Measurements from ENCODE around the gene RARG. TPM values are rescaled to one million over a fixed set of nuclear protein-coding genes. Genes with fewer than 3 reads are reported as not detected.
A peak's percentile ranks its signal among the peaks of the same experiment; 100 is the strongest.

Gene RARG
- 10 to 100 TPM in 1 of 2 donors, 1 to 10 TPM in 1; 9.2 to 11.7 TPM for total RNA-seq

DNA sequence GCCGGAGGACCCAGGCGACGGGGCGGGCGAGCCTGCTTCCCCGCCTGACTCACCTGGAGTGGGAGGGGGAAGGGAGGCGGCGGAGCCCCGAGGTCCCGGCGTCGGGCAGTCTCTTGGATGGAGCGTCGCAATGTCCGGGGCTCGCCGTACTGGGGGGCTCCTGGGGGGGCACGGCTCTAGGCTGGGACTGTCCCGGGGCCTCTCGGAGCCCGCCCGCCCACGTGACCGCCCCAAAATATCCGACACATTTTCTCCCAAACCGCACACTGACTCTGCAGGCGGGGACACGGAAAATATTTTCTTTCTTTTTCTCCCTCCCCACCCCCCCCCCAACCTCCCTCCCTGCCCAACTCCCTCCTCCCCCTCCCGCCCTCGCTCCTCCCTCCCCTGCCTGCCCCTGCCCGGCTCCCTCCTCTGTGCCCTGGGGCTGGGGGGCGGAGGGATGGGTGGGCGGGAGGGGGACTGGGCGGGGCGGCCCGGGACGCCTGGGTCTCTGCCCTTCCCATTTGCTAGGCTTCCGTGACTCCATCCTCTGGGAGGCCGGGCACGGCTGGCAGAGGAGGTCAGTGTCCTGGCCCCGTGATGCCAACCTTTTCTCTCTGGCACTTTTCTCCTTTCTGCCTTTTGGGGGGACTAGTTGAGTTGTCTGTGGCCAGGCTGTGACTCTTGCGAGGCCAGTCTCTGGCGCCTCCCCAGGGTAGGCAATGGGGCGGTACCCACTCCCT, at the start of gene RARG:
TSS of gene RARG (minus strand) at position 289 of the 725 bp plus-strand sequence. CDS start 4,664 bp downstream, outside the sequence.
- ATAC-seq (peak; percentile 59), DNase-seq (peak; percentile 56 to 68 (median 59))
- H3K36me3 ChIP-seq (replicated peaks in 1 of 2; ENCODE audit: insufficient read depth in 1 of 2, low read depth in 2 of 2) = no peaks in the 10 kb centered on the region
- H3K4me1 ChIP-seq = peaks cover 30% of the 10 kb centered on the region
- WGBS, 2 donors = 0 to 1% methylated on average over 17 to 37 of the region's 44 CpGs
- H3K4me3 ChIP-seq = peak within 1 kb of the TSS; percentile 18 to 22
- no peaks in the 10 kb centered on the region for H3K9me3 ChIP-seq
- H3K27me3 ChIP-seq = no peaks in the 10 kb centered on the region
- intact Hi-C loops (cut with DNase I) = no loop called here
- peak in 2 of 3 donors; percentile 25 to 52 for TF ChIP-seq POLR2A (IDR thresholded peaks at IDR 0.05)
- TF ChIP-seq, protein P1, sequence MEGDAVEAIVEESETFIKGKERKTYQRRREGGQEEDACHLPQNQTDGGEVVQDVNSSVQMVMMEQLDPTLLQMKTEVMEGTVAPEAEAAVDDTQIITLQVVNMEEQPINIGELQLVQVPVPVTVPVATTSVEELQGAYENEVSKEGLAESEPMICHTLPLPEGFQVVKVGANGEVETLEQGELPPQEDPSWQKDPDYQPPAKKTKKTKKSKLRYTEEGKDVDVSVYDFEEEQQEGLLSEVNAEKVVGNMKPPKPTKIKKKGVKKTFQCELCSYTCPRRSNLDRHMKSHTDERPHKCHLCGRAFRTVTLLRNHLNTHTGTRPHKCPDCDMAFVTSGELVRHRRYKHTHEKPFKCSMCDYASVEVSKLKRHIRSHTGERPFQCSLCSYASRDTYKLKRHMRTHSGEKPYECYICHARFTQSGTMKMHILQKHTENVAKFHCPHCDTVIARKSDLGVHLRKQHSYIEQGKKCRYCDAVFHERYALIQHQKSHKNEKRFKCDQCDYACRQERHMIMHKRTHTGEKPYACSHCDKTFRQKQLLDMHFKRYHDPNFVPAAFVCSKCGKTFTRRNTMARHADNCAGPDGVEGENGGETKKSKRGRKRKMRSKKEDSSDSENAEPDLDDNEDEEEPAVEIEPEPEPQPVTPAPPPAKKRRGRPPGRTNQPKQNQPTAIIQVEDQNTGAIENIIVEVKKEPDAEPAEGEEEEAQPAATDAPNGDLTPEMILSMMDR (IDR thresholded peaks at IDR 0.05) = peak in 1 of 7 experiments; percentile 2
- H3K27ac ChIP-seq = peak within 1 kb of the TSS; percentile 67 to 79 (median 74)

DNA sequence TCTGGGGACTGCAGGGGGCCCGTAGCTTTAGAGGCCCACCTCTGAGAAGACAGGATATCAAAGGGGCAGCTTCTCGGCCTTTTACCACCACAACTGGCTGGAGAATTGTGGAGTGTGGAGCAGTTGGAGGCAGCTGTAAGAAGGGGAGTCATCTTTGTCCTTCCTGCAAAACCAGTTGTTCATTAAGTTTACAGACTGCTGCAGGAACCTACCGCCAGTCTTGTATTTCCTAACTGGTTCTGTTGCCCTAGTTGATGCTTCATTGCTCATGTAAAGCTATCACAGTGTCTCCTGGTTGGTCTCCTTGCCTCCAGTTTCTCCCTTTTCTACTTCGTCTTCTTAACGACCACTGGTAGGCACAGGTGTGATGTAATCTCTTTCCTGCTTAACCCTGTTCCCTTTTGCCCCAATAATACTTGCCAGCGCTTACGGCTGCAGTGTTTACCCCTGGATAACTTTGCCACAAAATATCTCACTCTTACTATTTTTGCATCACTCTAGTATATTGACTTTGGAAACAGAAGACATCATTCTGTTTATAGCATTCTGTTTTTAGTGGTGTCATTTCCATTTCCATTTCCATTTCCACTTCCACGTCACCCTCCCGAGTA, 48.0 kb upstream of the RARG start:
- 79 to 83% methylated on average over 9 of the region's 9 CpGs for WGBS, 2 donors
- DNase-seq (no peak), ATAC-seq (no peak)
- no peak overlapping the region for H3K27ac ChIP-seq
- H3K4me3 ChIP-seq = no peak overlapping the region
- intact Hi-C loops (cut with DNase I) = no loop called here
- TF ChIP-seq, protein P1 (IDR thresholded peaks at IDR 0.05) = no peak
- TF ChIP-seq POLR2A (IDR thresholded peaks at IDR 0.05) = no peak
- no peaks in the 10 kb centered on the region for H3K9me3 ChIP-seq
- no peaks in the 10 kb centered on the region for H3K36me3 ChIP-seq (replicated peaks in 1 of 2; ENCODE audit: insufficient read depth in 1 of 2, low read depth in 2 of 2)
- no peaks in the 10 kb centered on the region for H3K4me1 ChIP-seq
- H3K27me3 ChIP-seq = no peaks in the 10 kb centered on the region

DNA sequence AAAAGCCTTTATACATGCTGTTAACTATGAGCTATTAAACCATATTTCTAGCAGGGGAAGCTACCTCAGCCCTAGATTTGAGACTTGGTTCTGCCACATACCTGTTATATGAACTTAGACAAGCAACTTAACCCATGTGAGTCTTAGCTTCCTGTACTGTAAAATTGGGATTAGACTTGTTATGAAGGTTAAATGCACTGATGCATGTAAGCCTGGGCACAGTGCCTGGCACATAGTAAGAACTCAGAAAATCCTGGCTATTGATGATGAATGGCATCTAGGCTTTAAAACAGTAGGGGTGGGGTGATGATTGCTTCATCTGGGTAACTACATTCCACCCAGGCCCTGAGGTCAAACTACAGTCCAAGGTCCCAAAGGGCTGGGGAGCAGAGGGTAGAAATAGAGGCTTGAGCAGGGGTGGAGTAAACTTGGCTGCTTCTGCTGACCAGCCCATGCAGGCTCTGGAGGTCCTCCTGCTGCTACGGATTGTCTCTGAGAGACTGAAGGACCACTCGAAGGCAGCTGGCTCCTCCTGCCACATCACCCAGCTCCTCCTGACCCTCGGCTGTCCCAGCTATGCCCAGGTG, 47.4 kb upstream of the RARG start:
- Histone ChIP-seq H3K27ac (no peak overlapping the region), H3K9me3 (no peaks in the 10 kb centered on the region), H3K36me3 (replicated peaks in 1 of 2; ENCODE audit: insufficient read depth in 1 of 2, low read depth in 2 of 2) (no peaks in the 10 kb centered on the region), H3K27me3 (no peaks in the 10 kb centered on the region), H3K4me3 (no peak overlapping the region), H3K4me1 (no peaks in the 10 kb centered on the region)
- TF ChIP-seq POLR2A (IDR thresholded peaks at IDR 0.05) = no peak
- TF ChIP-seq, protein P1 (IDR thresholded peaks at IDR 0.05) = no peak
- intact Hi-C loops (cut with DNase I) = no loop called here
- ATAC-seq = no peak
- 58 to 64% methylated on average over 2 to 3 of the region's 3 CpGs for WGBS, 2 donors
- DNase-seq = no peak

- ATAC-seq = no peak
- no peak overlapping the region for H3K27ac ChIP-seq
- 78 to 89% methylated on average over 9 of the region's 9 CpGs for WGBS, 2 donors
- TF ChIP-seq, protein P1 (IDR thresholded peaks at IDR 0.05) = no peak
- TF ChIP-seq POLR2A (IDR thresholded peaks at IDR 0.05) = no peak
- H3K4me1 ChIP-seq = no peaks in the 10 kb centered on the region
- H3K4me3 ChIP-seq = no peak overlapping the region
- DNase-seq = no peak
- H3K36me3 ChIP-seq (replicated peaks in 1 of 2; ENCODE audit: insufficient read depth in 1 of 2, low read depth in 2 of 2) = no peaks in the 10 kb centered on the region
- intact Hi-C loops (cut with DNase I) = no loop called here
- H3K9me3 ChIP-seq = no peaks in the 10 kb centered on the region
- no peaks in the 10 kb centered on the region for H3K27me3 ChIP-seq
Measured at GRCh38 chr12:53277981-53278380, 46.0 kb upstream of the RARG start.
